CD4-positive, alpha-beta T cell treated with Interleukin-1 beta for 1 hour (primary cell): ENCODE data around the gene SPATA21.
"Not testable (repeated sequence)": the region's sequence is repeated elsewhere in the genome, so short reads cannot be mapped to it uniquely, and the experiment has no call there.

Source experiments
- DNase-seq, 2 donors: peaks; one replicate each; pipeline ENCODE4 v3.0.0-alpha.2; 2020 to 2022

Gene SPATA21, protein sequence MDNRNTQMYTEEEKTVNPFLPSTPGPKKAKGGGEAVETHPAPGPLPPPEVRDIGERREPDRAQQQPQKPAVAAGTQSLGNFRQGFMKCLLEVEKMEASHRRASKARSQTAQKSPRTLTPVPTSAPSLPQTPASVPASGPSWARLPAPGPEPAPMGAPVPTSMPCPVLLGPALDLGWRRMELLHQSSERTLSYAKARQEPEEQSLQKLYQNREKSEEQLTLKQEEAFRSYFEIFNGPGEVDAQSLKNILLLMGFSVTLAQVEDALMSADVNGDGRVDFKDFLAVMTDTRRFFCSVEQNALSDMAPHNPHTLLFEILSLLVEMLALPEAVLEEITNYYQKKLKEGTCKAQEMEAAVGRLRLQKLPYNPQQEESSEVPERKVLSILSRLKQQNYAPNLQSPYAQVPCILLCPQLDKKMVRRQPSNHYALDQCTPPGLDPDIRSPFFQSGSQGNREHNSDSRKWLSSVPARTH

DNA sequence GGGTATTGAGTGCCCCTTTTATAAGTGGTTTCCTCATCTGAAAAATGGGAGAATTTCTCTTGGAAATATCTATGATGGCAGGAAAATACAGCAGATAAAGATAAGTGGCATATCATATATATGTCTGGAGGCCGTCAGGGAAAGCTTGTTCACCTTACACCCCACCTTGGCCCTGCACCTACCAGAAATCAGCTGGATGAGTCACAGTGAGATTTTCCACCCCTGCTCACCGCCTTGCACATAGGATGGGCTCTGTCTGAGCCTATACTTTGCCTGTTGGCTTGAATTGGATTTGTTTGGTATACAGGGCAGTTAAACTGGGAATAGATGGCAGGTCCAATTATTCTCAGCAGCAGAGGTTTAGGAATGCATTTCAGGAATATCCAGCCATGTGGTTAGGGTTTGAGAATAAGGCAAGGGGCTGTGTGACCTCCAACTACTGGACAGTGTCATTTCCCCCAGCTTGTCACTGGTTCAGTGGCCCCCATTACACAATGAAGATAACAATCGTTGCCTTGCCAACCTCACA lies at the start of gene SPATA21:
TSS of gene SPATA21 (minus strand) at position 479 of the 529 bp plus-strand sequence. CDS start 6,053 bp downstream, outside the sequence.
- no peak for DNase-seq

DNA sequence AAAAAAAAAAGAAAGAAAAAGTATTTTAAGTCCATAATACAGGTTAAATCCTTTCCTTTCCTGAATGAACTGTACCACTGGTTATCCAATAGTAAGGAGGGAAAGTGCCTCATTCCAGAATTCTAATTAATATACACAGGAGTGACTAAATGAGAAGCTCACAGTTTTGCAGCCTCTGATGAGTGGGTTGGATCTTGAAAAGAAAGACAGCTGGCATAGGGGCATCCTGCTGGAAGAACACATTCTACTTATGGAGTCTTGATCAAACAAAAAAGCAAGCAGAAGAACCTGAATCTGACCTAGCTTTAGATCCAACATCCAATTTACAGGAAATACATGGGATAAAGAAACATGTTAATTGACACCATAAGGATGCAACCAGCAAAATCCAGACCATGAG lies 49.8 kb upstream of the SPATA21 start:
- not testable (repeated sequence) for DNase-seq

DNA sequence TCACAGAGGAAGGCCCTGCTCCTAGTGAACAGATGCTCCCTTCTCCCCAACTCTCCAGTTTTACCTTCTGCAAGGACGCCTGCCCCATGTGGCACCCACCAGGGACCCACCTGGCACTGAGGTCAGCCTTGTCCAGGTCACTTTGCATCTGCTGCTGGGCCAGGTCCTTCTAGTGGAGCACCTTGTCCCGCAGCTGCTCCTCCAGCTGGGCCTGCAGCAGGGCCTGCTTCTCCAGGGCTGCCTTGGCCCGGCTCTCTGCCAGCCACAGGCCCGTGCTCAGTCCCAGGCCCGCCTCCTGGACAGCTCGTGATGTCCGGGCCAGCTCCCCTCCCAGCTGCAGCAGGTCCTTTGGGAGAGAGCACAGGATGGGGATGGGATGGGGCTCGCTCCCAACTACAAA lies 49.1 kb upstream of the SPATA21 start:
- DNase-seq = not testable (repeated sequence)

DNA sequence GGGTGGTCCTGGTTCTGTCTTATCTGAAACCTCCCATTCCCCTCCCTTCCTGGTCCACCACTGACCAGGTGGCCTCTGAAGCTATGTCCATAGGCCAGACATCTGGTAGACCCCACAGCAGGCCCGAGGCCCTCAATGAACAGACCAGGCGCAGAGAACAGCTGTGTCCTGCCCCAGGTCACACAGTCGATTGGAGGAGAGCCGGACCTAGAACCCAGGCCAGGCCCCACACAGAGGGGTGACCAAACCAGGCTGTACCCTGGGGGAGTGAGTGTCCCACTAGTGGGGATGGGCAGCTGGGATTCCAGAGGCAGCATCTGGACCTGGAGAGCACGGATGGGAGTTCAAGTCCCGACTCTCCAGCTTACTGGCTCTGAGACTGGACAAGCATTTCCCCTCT lies 47.7 kb upstream of the SPATA21 start:
- DNase-seq = no peak

DNA sequence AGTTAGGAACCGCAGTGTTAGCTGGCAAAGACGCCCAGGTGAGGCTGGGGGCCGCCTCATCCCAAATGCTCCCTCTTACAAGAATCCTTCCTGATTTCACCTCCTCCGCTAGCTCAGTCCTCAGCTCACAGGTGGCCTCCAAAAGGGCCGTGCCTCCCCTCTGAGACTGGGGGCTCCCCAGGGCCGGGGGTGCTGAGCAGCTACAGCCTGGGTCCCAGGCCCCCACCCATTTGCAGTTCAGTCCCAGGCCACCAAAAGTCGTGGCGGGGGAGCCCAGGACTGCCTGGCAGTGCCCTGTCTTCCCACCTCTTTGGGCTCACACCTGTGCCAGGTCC lies 47.2 kb upstream of the SPATA21 start:
- DNase-seq = no peak

DNA sequence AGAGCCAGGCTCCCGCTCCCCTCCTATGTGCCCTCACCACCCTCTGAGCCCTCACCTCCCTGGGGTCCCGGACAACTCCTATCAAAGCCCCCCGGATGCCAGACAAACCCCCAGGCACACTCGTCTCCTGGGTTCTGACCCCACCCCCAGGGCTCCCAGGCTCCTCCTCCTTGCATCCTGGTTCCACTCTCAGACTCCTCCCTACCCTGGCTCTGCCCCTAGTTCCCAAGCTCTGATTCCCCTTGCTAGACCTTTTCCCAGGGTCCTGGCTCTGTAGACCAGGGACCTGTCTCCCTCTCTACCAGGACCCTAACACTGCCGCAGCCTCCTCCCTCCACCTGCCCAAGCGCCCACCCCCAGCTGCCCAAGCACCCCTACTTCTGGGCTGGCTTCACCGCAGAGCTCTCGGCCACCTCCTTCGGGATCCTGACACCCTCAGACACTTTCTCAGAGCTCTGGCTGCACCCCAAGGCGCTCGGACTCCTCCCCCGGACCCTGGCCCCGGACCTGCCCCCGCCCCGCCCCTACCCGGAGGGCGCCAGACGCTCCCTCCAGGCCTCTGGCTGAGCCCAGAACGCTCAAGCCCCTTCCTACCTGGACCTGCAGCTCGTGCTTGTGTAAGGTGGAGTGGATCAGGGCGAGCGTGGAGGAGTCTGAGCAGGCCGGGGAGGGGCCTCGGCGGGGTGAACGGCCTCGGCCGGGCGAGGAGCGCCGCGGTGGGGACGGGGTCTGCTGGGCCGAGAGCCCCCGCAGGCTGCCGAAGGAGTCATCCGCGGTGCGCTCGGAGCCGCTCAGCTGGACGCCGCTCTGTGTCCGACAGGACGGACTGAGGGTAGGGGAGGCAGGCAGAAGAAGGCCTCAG lies 46.6 kb upstream of the SPATA21 start:
- DNase-seq = not testable (repeated sequence)

DNA sequence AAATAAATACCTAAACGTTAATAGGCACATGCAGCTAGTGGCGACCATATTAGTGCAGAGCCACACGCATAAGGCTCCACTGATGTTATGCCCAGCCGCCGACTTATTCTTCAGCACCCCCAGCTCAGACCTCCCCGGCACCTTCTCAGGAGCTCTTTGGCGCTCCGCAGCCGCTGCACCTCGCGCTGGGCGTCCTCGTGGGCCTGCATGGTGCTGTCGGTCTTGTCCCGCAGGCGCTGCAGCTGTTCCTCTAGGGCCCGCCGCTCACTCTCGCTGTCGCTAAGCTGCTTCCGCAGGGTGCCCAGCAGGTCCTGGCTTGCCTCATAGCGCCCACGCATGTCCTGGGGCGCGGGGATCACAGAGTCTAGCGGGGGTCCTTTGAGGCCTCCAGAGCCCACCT lies 45.9 kb upstream of the SPATA21 start:
- not testable (repeated sequence) for DNase-seq

DNA sequence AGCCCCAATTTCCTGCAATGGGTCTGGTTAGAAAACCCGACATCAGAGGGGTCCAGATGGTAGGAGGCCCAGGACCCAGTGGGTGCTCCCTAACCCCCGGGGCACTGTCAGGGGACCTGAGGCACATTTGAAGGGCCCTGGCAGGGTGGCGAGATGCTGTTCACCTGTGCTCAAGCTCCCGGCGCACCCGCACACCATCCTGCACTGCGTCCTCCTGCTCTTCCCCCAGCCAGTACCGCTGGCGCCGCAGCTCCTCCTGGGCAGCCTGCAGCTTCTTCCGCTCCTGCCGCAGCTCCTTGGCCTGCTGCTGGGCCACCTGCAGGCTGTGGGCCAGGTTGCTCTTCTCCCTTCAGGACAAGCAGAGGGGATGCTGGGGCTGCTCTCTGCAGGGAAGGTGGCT lies 40.9 kb upstream of the SPATA21 start:
- DNase-seq = no peak

DNA sequence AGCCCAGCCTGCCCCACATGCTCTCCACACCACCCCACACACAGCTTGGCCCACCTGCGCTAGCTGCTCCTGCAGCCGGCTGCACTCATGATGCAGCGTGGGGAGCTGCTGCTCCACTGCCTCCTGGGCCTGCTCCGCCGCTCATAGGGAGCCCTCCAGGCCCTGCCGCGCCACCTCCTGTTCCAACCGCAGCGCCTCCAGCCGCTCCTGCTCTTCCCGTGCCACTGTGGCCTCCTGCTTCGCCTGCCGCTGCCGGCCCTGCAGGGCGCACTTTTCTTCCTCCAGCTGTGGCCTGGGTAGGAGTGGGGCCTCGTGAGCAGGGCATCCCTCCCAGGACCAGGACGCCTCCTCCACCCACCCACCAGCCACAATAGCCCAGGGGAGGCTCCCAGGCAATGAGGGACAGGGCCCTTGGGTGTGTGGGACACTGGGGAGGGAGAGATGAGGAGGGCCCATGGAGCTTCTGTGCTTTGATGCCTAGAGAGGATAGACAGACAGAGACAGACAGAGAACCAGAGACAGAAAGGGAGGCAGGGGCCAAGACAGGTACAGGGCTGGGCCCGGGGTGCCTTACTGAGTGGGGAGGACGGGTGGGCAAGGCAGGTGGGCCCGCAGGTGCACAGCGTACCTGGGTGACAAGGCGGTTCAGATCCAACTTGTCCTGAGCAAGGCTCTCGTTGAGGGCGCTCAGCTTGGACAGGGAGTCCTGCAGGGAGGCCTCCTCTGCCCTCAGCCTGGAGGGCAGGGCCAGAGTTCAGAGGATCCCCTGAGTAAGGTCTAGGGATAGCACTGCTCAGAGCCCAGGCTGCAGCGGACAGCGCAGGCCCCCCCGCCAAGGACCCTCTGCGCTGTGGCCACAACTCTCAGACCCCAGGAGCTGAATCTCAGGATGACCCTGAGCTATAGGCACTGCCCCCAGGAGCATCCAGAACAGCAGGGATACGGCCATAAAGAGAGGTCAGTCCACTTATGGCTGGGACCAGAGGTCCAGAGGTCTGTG lies 38.8 kb upstream of the SPATA21 start:
- not testable (repeated sequence) for DNase-seq

DNA sequence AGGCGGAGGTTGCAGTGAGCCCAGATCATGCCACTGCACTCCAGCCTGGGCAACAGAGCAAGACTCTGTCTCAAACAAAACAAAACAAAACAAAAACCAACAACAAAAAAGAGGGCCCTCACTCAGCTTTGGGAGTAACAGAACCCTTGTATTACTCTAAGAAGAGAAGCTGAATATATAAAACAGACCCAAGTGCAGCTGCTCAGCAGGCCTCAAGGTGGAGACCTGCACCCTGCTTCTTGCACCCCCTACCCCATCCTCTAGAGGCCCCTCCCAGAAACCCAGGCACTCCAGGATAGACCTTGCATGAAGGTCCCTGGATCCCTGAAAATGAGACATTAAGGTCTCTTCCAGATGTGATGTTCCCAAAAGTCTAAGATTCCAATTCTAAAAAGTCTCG lies 37.7 kb upstream of the SPATA21 start:
- not testable (repeated sequence) for DNase-seq

DNA sequence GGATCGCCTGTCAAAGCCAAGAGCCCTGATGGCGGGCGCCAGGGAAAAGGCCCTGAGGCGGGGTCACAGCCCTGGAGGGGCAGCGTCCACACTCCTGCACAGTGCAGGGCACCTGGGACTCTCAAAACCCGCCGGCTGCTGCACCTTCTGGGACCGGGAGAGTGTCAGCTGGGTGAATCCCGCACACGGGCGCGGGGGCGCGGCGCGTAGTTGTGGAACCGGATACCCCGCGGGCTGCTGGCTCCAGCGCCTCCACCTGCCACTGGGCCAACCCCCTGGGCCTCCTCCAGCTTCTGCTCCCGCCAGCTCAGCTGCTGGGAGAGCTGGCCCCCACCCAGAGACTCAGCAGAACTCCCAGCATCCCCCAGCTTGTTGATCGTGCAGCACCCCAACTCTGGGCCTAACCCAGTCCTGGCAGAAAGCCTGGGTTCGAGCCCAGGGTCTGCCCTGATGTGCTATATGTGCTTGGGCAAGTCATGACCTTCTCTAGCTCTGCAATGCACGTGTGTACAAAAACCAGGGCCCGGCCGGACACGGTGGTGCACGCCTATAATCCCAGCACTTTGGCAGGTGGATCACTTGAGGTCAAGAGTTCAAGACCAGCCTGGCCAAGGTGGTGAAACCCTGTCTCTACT lies 37.1 kb upstream of the SPATA21 start:
- no peak for DNase-seq

DNA sequence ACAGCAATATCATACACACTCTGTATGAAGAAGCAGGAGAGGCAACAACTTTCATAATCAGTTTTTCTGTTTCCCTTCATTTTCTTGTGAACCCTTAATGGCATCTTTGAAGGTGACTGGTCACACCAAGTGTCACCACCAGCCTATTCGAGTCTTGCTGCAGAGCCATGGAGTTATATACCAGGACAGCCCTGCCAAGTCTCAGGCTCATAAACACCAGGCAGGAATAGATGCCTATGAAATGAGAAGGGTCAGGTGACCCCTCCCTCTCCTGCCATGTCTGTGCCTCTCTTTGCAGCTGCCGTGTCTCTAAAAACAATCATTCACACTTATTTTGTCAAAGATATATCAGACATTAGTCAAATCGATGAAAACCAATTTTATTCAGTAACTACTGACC lies 31.3 kb upstream of the SPATA21 start:
- no peak for DNase-seq

DNA sequence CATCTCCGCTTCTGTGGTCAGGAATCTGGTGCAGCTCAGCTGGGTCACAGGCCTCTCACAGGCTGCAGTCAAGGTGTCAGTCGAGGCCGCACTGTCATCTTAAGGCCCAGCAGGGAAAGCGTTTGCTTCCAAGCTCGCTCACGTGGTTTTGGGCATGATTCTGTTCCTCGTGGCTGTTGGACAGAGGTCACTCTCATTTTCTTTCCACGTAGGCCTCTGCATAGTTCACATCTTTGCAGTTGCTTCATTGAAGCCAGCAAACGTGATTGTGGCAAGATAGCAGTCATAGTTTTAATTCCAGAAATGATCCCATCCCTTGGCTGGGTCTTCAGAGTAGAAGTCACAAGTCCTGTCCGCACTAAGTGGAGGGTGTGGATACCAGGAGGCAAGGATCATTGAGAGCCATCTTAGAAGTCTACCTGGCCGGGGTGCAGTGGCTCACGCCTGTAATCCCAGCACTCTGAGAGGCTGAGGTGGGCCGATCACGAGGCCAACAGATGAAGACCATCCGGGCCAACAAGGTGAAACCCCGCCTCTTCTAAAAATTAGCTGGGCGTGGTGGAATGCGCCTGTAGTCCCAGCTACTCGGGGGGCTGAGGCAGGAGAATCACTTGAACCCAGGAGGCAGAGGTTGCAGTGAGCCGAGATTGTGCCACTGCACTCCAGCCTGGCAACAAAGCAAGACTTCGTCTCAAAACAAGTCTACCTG lies 27.8 kb upstream of the SPATA21 start:
- DNase-seq = no peak

DNA sequence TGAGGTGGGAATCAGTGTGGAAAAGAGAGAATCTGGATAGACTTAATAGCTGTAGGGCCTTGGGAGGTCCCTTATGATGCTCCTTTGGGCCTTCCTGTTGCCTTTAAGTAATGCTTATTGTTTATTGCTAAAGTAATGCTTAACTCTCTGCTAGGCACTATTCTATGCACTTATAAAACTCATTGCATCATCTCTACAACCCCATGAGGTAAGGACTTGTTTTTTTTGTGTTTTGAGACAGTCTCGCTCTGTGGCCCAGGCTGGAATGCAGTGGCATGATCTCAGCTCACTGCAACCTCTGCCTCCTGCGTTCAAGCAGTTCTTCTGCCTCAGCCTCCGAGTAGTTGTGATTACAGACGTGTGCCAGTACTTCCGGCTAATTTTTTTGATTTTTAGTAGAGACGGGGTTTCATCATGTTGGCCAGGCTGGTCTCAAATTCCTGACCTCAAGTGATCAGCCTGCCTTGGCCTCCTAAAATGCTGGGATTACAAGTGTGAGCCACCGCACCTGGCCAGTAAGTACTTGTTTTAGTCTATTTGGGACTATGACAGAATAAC lies 25.6 kb upstream of the SPATA21 start:
- DNase-seq = no peak

DNA sequence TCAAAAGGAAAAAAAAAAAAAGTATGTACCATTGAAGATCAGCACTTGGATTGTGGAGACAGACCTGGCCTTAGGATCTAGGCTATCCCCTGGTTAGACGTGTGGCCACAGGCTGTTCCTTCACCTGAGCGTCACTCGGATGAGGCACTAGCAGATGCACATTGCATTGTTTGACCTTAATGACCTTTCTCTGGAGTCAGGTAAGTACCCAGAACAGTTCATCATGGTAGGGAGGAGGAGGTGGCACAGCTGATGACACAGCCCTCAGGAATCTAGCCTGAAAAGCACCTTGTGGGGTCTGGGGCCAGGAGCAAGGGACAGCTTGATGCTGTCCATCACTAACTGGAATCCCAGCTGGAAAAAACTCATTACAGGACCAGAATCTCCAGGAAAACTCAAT lies 24.5 kb upstream of the SPATA21 start:
- no peak for DNase-seq

DNA sequence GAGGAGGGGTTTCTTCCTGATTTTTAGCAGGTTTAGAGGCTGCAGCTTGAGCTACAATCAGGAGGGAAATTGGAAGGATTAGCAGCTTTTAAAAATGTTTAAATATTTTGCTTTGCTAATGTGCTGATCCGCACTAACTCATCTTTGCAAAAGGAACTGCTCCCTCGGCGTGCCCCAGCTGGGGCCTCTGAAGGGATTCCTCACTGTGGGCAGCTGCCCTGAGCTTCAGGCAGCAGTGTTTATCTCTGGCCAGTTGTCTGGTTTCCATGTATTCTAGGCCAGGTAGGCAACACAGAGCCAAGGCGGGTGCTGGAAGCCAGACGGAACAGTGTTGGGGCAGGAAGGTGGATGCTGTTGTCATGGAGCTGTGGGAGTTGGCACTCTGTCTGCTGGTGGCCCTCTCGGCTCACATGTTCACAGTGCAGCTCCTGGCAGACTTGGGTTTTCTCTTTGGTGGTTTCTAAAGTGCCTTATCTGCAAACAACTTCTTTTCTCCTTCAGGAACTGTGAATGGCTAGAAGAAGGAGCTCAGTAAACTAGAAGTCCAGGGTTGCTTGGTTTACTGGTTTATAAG lies 22.2 kb upstream of the SPATA21 start:
- DNase-seq = no peak

DNA sequence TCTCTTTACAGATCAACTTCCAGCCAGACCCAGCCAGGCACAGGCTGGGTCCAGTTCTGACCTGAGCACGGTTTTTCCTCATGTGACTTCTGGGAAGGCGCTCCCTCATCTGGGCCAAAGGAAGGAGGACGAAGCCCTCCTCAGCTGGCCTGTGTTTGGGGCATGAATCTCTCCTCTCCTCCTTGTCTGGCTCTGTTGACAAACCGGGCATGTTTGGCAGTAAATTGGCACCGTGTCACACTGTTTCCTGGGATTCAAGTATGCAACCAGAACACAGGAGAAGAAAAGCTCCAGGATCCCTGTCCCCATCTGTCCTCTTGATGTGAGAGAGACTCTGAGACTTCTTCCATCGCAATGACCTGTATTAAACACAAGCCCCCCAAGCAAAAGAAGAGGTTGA lies 21.6 kb upstream of the SPATA21 start:
- no peak for DNase-seq

DNA sequence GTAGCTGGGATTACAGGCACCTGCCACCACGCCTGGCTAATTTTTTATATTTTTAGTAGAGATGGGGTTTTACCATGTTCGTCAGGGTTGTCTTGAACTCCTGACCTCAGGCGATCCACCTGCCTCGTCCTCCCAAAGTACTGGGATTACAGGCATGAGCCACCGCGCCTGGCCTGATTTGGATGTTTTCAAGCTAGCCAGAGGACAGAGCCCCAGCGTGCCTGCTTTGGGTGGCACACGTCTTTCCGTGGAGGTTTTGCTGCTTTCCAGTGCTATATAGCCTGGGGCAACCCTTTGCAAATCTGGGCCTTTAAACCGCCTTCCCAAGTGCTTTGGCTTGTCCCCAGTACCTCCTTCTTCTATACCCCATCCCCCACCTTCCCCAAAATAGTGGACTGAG lies 18.9 kb upstream of the SPATA21 start:
- not testable (repeated sequence) for DNase-seq

DNA sequence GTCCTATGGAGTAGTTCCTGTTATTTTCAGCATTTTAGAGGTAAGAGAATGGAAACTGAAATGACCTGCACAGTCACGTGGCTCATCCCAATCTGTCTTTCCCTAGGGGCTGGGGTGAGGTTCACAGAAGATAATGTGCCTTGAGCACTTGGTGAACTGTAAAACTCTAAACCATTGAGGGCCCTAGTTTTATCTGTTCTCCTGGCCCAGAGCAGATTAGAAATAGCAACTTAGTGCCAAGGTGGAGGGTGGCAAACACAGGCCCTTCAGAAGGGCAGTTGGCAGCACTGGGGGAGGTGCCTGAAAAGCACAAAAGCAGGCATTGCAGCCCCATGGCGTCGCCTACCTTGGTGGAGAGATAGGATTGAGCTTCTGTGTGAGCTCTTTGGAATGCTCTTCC lies 17.7 kb upstream of the SPATA21 start:
- not testable (repeated sequence) for DNase-seq

DNA sequence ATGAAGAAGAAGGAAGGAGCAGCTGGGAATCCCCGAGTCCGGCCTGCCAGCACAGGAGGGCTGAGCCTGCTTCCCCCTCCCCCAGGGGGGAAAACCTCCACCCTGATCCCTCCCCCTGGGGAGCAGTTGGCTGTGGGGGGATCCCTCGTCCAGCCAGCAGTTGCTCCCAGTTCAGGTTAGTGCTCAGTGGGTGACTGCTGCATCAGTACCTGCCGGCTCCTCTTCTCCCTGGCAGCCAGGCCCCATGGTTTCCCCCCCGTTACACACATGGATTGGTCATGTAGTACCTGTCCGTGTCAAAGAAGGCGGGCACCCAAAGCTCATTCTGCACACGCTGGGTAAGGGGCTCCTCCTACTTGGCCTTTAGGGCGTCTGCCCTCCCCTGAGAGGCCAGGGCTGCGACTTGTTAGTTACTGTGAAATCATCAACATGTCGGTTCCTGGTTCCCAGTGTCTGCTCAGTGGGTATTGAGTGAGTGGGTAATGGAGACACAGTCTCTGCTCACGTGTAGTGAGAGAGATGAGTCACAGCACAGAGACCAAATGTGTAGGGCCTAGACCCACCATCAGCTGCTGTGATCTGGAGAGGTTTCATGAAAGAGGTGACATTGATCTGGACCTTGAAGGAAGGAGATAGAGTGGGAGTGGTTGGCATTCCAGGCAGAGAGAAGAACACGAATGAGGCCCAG lies 14.8 kb upstream of the SPATA21 start:
- no peak for DNase-seq
